GM12878 (cell line): ENCODE results near the gene GPSM3. TPM values are rescaled to one million over a fixed set of nuclear protein-coding genes. Genes with fewer than 3 reads are reported as not detected.

Experiments
- ATAC-seq: fragments of 200-7000 bp; cut with Tn5 transposase; 3 replicates; pipeline ENCODE4 v1.9.1; 2020; ENCODE audit warnings: mild to moderate bottlenecking, moderate library complexity
- BruUV-seq: library from RNA; stranded (reverse); fragments of 400-500 nt; replicated peaks from 2 replicates; lab custom pipeline; 2021; lab: Mats Ljungman, UMichigan
- CTCF ChIA-PET: fragments of 300-600 bp; sonication (Branson Sonifier 250); formaldehyde crosslinking; extraction: SDS; loops from one replicate; lab custom pipeline; 2021; ENCODE audit warnings: inconsistent platforms; lab: Yijun Ruan, JAX
- POLR2A ChIA-PET: fragments of 350-600 bp; formaldehyde crosslinking; extraction: SDS; loops from one replicate; lab custom pipeline; 2021; ENCODE audit warnings: inconsistent platforms; lab: Charles Lee
- RAD21 ChIA-PET: fragments of 300-600 bp; sonication (Branson Sonifier 250); formaldehyde crosslinking; loops from one replicate; lab custom pipeline; 2023; ENCODE audit warnings: antibody characterized with exemption; ENCODE audit not compliant: unreplicated experiment; lab: Charles Lee
- SMC1A ChIA-PET: fragments of 300-600 bp; sonication (Branson Sonifier 250); formaldehyde crosslinking; loops from one replicate; lab custom pipeline; 2023; ENCODE audit not compliant: unreplicated experiment, uncharacterized antibody; lab: Charles Lee
- DNase-seq: peaks from one replicate; pipeline ENCODE4 v3.0.0-alpha.2; 2011; ENCODE audit warnings: low read depth, low spot score
- FAIRE-seq: peaks from 3 replicates; lab custom pipeline; 2011; peaks lifted over from hg19 to GRCh38; lab: Jason Lieb, UNC
- H2AFZ ChIP-seq: 2 replicates; pipeline ENCODE4 v1.6.0; 2011; ENCODE audit warnings: low read depth, low read length, control low read depth; ENCODE audit not compliant: control insufficient read depth
- H3K27ac ChIP-seq: 2 replicates; pipeline ENCODE4 v1.5.1; 2011; ENCODE audit warnings: control low read depth; ENCODE audit not compliant: control insufficient read depth, insufficient read depth
- H3K27me3 ChIP-seq, 2 experiments: replicated peaks in 1 of 2; 2 replicates each; pipeline versions ENCODE4 v1.6.0 to v1.6.1; 2011; ENCODE audit warnings: low read length in 1 of 2; ENCODE audit not compliant: control insufficient read depth in 2 of 2, insufficient read depth in 2 of 2
- H3K36me3 ChIP-seq, 2 experiments: 2 replicates each; pipeline ENCODE4 v1.5.1; 2011; ENCODE audit warnings: low read length in 1 of 2; ENCODE audit not compliant: control insufficient read depth in 2 of 2, insufficient read depth in 2 of 2
- H3K4me1 ChIP-seq: 2 replicates; pipeline ENCODE4 v1.6.1; 2011; ENCODE audit warnings: mild to moderate bottlenecking, low read length, moderate library complexity, mixed read lengths; ENCODE audit not compliant: control insufficient read depth, insufficient read depth
- H3K4me2 ChIP-seq: 2 replicates; pipeline ENCODE4 v1.6.0; 2011; ENCODE audit warnings: control low read depth; ENCODE audit not compliant: control insufficient read depth, insufficient read depth
- H3K4me3 ChIP-seq: fragments of 200-600 bp; sonication (generic); 2 replicates; pipeline ENCODE4 v1.5.1; 2016
- H3K79me2 ChIP-seq: 2 replicates; pipeline ENCODE4 v1.6.0; 2011; ENCODE audit warnings: low read length; ENCODE audit not compliant: control insufficient read depth, insufficient read depth
- H3K9ac ChIP-seq: 2 replicates; pipeline ENCODE4 v1.8.0; 2011; ENCODE audit warnings: low read length, control low read depth, mixed read lengths; ENCODE audit not compliant: control insufficient read depth, insufficient read depth
- H3K9me3 ChIP-seq: replicated peaks from 3 replicates; pipeline ENCODE4 v1.5.1; 2011; ENCODE audit warnings: mild to moderate bottlenecking, low read length; ENCODE audit not compliant: control insufficient read depth, insufficient read depth
- H4K20me1 ChIP-seq: 2 replicates; pipeline ENCODE4 v1.6.0; 2011; ENCODE audit not compliant: control insufficient read depth, insufficient read depth
- CBX3 ChIP-seq: fragments of 200-600 bp; sonication (generic); IDR thresholded peaks from 2 replicates; pipeline ENCODE4 v1.6.1; 2016; ENCODE audit warnings: low read depth, borderline replicate concordance
- EED ChIP-seq: sonication (generic); IDR thresholded peaks from 2 replicates; pipeline ENCODE4 v1.6.1; 2016; ENCODE audit warnings: antibody characterized with exemption, low read depth
- ETV6 ChIP-seq, 2 experiments: fragments of 450-650 bp in 1 of 2; IDR thresholded peaks in 1 of 2; conservative IDR thresholded peaks in 1 of 2; 2 replicates each; pipeline ENCODE4 v1.6.1; 2014; ENCODE audit warnings: antibody characterized with exemption in 1 of 2, borderline replicate concordance in 1 of 2, low read depth in 1 of 2, mild to moderate bottlenecking in 1 of 2, moderate library complexity in 1 of 2
- FOXK2 ChIP-seq: fragments of 450-650 bp; IDR thresholded peaks from 2 replicates; pipeline ENCODE4 v1.6.1; 2017; ENCODE audit warnings: mild to moderate bottlenecking, moderate library complexity
- HDAC2 ChIP-seq: fragments of 200-600 bp; sonication (generic); IDR thresholded peaks from 2 replicates; pipeline ENCODE4 v1.6.1; 2017
- IRF4 ChIP-seq: IDR thresholded peaks from 2 replicates; pipeline ENCODE4 v1.6.1; 2011; ENCODE audit warnings: low read depth, low read length
- WRNIP1 ChIP-seq: IDR thresholded peaks from 2 replicates; pipeline ENCODE4 v1.6.1; 2011; ENCODE audit warnings: low read depth, low read length, improper control_type of control experiment, borderline replicate concordance
- ZNF24 ChIP-seq: fragments of 450-650 bp; IDR thresholded peaks from 2 replicates; pipeline ENCODE4 v1.6.1; 2017; ENCODE audit warnings: antibody characterized with exemption, mild to moderate bottlenecking
- WGBS: methylation state at CpG from one replicate; pipeline ENCODE4 v1.1.6; 2016; ENCODE audit warnings: low lambda C conversion rate; ENCODE audit not compliant: insufficient replicate concordance, insufficient coverage; ENCODE audit errors: missing lambda C conversion rate; 5-methylcytosine and 5-hydroxymethylcytosine counted together
- in situ Hi-C: fragments of 300-500 bp; cut with MboI; formaldehyde crosslinking; loops from 9 replicates; pipeline ENCODE4 v1.14.3; 2018; ENCODE audit warnings: mixed read lengths
- intact Hi-C: fragments of 100-400 bp; cut with micrococcal nuclease; formaldehyde crosslinking; loops from one replicate; pipeline ENCODE4 v1.14.2; 2022; ENCODE audit not compliant: unreplicated experiment
- polyA plus RNA-seq, 11 experiments: library from polyadenylated mRNA; depleted of rRNA in 4 of 11; unstranded in 6 of 11; stranded (reverse) in 5 of 11; fragments of >200 nt; fragmentation: Nextera tagmentation in 4 of 11; fragmentation: Illumina TruSeq in 1 of 11; extraction: Ambion mirVana in 4 of 11; extraction: Trizol in 1 of 11; gene quantifications; 1 replicate in 1 of 11; 2 replicates in 10 of 11; pipeline versions ENCODE4 v1.2.1 to v1.2.3, GENCODE V29; 2011 to 2016; ENCODE audit warnings: inconsistent platforms in 2 of 11, missing spikeins in 2 of 11, low read depth in 1 of 11
- total RNA-seq, 4 experiments: library from RNA; depleted of rRNA in 3 of 4; stranded (reverse); fragments of >200 nt in 3 of 4; fragmentation: Illumina TruSeq in 1 of 4; extraction: Trizol in 1 of 4; gene quantifications; 2 replicates each; pipeline versions ENCODE4 v1.2.1 to v1.2.3, GENCODE V29; 2013 to 2021
- TF ChIP-seq, protein P1 (sequence below): IDR thresholded peaks from 2 replicates; pipeline ENCODE4 v1.6.1; 2011; ENCODE audit warnings: borderline replicate concordance, low read depth, mild to moderate bottlenecking, moderate library complexity, mixed read lengths, low read length; ENCODE audit not compliant: insufficient read depth; ENCODE audit errors: extremely low read length

The GPSM3 gene
- total and polyA plus RNA-seq, 10 of the 15 experiments (the other 5 are each of a cell fraction or from before 2014, with no cell fraction given) = 22.0 to 137 (median 113) TPM

- no peak overlapping the region for H2AFZ ChIP-seq
- no TSS peak for BruUV-seq
- no peaks in the 10 kb centered on the region for H3K9me3 ChIP-seq
- no peak overlapping the region for H3K4me3 ChIP-seq
- no peak overlapping the region for H3K9ac ChIP-seq
- in situ Hi-C loops (no loop called here), intact Hi-C loops (no loop called here)
- ChIA-PET CTCF (no interaction called here), RAD21 (no interaction called here), SMC1A (no interaction called here), POLR2A (no interaction called here)
- no peaks in the 10 kb centered on the region for H3K4me1 ChIP-seq
- no peaks in the 10 kb centered on the region for H3K79me2 ChIP-seq
- no peaks in the 10 kb centered on the region; the same call in 1 of the 2 replicates for H4K20me1 ChIP-seq
- WGBS = 94% methylated on average over 6 of the region's 6 CpGs
- ATAC-seq (no peak), DNase-seq (no peak), FAIRE-seq (no peak)
- H3K4me2 ChIP-seq = no peak overlapping the region
- H3K27ac ChIP-seq = no peak overlapping the region
- no peak for TF ChIP-seq HDAC2
- TF ChIP-seq WRNIP1 = no peak
- TF ChIP-seq ZNF24 = no peak
- no peak for TF ChIP-seq ETV6 (conservative IDR thresholded peaks at IDR 0.05 in 1 of 2, IDR thresholded peaks at IDR 0.05 in 1 of 2; ENCODE audit: borderline replicate concordance in 1 of 2, low read depth in 1 of 2)
- no peak for TF ChIP-seq EED
- TF ChIP-seq, protein P1, sequence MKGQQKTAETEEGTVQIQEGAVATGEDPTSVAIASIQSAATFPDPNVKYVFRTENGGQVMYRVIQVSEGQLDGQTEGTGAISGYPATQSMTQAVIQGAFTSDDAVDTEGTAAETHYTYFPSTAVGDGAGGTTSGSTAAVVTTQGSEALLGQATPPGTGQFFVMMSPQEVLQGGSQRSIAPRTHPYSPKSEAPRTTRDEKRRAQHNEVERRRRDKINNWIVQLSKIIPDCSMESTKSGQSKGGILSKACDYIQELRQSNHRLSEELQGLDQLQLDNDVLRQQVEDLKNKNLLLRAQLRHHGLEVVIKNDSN = no peak
- no peak for TF ChIP-seq FOXK2
- no peak for TF ChIP-seq IRF4
- no peak for TF ChIP-seq CBX3
- H3K27me3 ChIP-seq = no peaks in the 10 kb centered on the region
- peaks cover 0 to 3% of the 10 kb centered on the region in 2 experiments; a peak in 1 of 4 replicates for H3K36me3 ChIP-seq
Observed at GRCh38 chr6:32167761-32168262, 24.6 kb downstream of the GPSM3 start.
